ENCODE measurements around the gene TFG. TPM values are rescaled to one million over a fixed set of nuclear protein-coding genes. Genes with fewer than 3 reads are reported as not detected.

The TFG gene
- total RNA-seq, 1 donor from 2014 or later, result 44.5 TPM

GRCh38 chr3:100760377-100760776 is 51.1 kb downstream of the TFG start:
- CTCF ChIA-PET, result no interaction called here
- no peak for TF ChIP-seq CTCF (IDR thresholded peaks at IDR 0.05)
- Mint-ChIP-seq H3K27me3 (peaks cover 3% of the 10 kb centered on the region), H3K9me3 (no peaks in the 10 kb centered on the region), H3K27ac (no peak overlapping the region), H3K4me1 (no peaks in the 10 kb centered on the region), H3K4me3 (no peak overlapping the region), H3K36me3 (ENCODE audit: low read depth) (no peaks in the 10 kb centered on the region)
- POLR2A ChIA-PET, result interaction anchor here (0.6 kb wide), 1 partner anchor 356 kb away, joined by 3 read pairs; no protein-coding TSS in a partner anchor
- DNase-seq (no peak), ATAC-seq (ENCODE audit: low read depth) (no peak)
- intact Hi-C loops (cut with micrococcal nuclease), result no loop called here

GRCh38 chr3:100761211-100761942 is 52.1 kb downstream of the TFG start:
- POLR2A ChIA-PET, result interaction anchor here (0.5 kb wide), 1 partner anchor 198 kb away, joined by 4 read pairs; no protein-coding TSS in a partner anchor
- Mint-ChIP-seq H3K27ac (no peak overlapping the region), H3K36me3 (ENCODE audit: low read depth) (no peaks in the 10 kb centered on the region), H3K9me3 (no peaks in the 10 kb centered on the region), H3K4me3 (no peak overlapping the region), H3K4me1 (no peaks in the 10 kb centered on the region), H3K27me3 (peaks cover 3% of the 10 kb centered on the region)
- no peak for TF ChIP-seq CTCF (IDR thresholded peaks at IDR 0.05)
- intact Hi-C loops (cut with micrococcal nuclease), result no loop called here
- ATAC-seq (ENCODE audit: low read depth) (peak; percentile 34), DNase-seq (no peak)
- CTCF ChIA-PET, result no interaction called here

GRCh38 chr3:100761951-100762350 is 52.7 kb downstream of the TFG start:
- no peak for ATAC-seq (ENCODE audit: low read depth)
- ChIA-PET POLR2A (interaction anchor here (0.5 kb wide), 1 partner anchor 197 kb away, joined by 4 read pairs; no protein-coding TSS in a partner anchor), CTCF (no interaction called here)
- DNase-seq, result no peak
- peaks cover 3% of the 10 kb centered on the region for H3K27me3 Mint-ChIP-seq
- H3K27ac Mint-ChIP-seq, result no peak overlapping the region
- intact Hi-C loops (cut with micrococcal nuclease), result no loop called here
- H3K9me3 Mint-ChIP-seq, result no peaks in the 10 kb centered on the region
- no peak for TF ChIP-seq CTCF (IDR thresholded peaks at IDR 0.05)
- no peaks in the 10 kb centered on the region for H3K36me3 Mint-ChIP-seq (ENCODE audit: low read depth)
- no peaks in the 10 kb centered on the region for H3K4me1 Mint-ChIP-seq
- H3K4me3 Mint-ChIP-seq, result no peak overlapping the region

GRCh38 chr3:100765437-100765975 is 56.2 kb downstream of the TFG start:
- intact Hi-C loops (cut with micrococcal nuclease), result no loop called here
- Mint-ChIP-seq H3K4me1 (no peaks in the 10 kb centered on the region), H3K27me3 (peaks cover 7% of the 10 kb centered on the region), H3K4me3 (no peak overlapping the region), H3K36me3 (ENCODE audit: low read depth) (no peaks in the 10 kb centered on the region), H3K27ac (no peak overlapping the region), H3K9me3 (no peaks in the 10 kb centered on the region)
- DNase-seq (no peak), ATAC-seq (ENCODE audit: low read depth) (no peak)
- no peak for TF ChIP-seq CTCF (IDR thresholded peaks at IDR 0.05)
- ChIA-PET POLR2A (no interaction called here), CTCF (no interaction called here)

- CTCF ChIA-PET, result no interaction called here
- Mint-ChIP-seq H3K4me3 (no peak overlapping the region), H3K36me3 (ENCODE audit: low read depth) (no peaks in the 10 kb centered on the region), H3K9me3 (no peaks in the 10 kb centered on the region), H3K27me3 (peaks cover 7% of the 10 kb centered on the region), H3K27ac (no peak overlapping the region), H3K4me1 (no peaks in the 10 kb centered on the region)
- DNase-seq, result no peak
- ATAC-seq (ENCODE audit: low read depth), result no peak
- no peak for TF ChIP-seq CTCF (IDR thresholded peaks at IDR 0.05)
- POLR2A ChIA-PET, result no interaction called here
- intact Hi-C loops (cut with micrococcal nuclease), result no loop called here
Observed at GRCh38 chr3:100766069-100766468, 56.8 kb downstream of the TFG start.
